ENCODE data around the gene SIMC1. TPM values are rescaled to one million over a fixed set of nuclear protein-coding genes. Genes with fewer than 3 reads are reported as not detected.
"Not testable (repeated sequence)": the region's sequence is repeated elsewhere in the genome, so short reads cannot be mapped to it uniquely, and the experiment has no call there.

SIMC1 gene
- total and polyA plus RNA-seq, 2 donors (not counting 1 experiment from before 2014, with no cell fraction given): 4.6 to 7.9 TPM

DNA sequence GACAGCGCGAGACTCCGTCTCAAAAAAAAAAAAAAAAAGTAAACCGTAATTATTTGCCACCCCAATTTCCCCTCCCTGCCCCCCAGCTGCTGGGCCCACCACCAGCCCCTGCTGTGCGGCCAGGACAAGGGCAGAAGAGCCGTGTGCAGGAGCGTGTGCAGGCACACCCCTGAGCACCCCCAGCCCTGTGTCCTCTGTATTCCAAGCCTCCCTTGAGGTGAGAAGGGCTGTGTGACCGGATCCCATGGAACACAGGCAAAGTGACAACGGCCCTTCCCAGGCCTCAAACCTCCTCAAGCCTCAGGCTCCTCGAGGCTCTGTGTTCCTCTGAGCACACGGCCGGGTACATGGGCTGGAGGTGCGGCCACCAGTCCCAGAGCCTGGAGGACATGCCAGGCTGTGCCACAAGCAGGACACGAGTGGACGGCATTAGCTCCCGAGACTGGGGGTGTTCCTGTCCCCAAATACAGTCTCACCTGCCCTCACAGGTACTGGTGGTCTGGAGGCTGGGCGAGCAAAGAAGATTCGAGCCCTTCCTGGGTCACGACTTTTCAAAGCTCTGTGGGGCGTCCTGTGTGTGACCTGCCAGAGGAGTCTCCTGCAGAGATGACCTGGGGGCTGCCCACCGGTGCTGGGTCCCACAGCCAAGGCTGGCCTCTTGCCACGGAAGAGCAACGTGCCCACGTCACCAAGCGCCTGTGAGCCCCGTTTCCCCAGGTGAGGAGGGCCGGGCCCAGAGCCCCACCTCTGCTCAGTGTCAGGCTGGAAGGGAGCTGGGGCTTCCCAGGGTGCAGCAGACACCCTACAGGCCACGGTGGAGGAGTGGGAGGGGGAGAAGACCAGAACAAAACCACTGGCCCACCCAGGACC lies 47.1 kb upstream of the SIMC1 start:
- Histone ChIP-seq H3K9ac (ENCODE audit: insufficient read depth, low read length) (no peak overlapping the region), H3K9me3 (ENCODE audit: control insufficient read depth, insufficient read depth, low read depth, low read length) (no peaks in the 10 kb centered on the region), H3K79me2 (ENCODE audit: control insufficient read depth, insufficient read depth, low read length) (no peaks in the 10 kb centered on the region), H3K27me3 (ENCODE audit: control insufficient read depth, insufficient read depth, low read length) (no peaks in the 10 kb centered on the region), H3K36me3 (ENCODE audit: control insufficient read depth, insufficient read depth, low read length) (no peaks in the 10 kb centered on the region), H3K4me3 (replicated peaks in 1 of 4; ENCODE audit: control extremely low read depth in 1 of 4, insufficient read depth in 1 of 4, low read depth in 3 of 4, low read length in 4 of 4) (no peak overlapping the region), H3K4me1 (ENCODE audit: control insufficient read depth, extremely low read depth, insufficient read depth, low read length) (no peaks in the 10 kb centered on the region), H4K20me1 (ENCODE audit: control insufficient read depth, extremely low read depth, insufficient read depth, low read length) (no peaks in the 10 kb centered on the region), H3K4me2 (ENCODE audit: extremely low read depth, insufficient read depth, low read length) (no peak overlapping the region), H2AFZ (ENCODE audit: low read length) (no peak overlapping the region), H3K27ac (ENCODE audit: insufficient read depth, low read length) (no peak overlapping the region)
- no peak for DNase-seq (ENCODE audit: low read depth in 2 of 2)
- no peak for TF ChIP-seq EZH2 (IDR thresholded peaks at IDR 0.05; ENCODE audit: low read length, missing control alignments)
- TF ChIP-seq, protein P1, sequence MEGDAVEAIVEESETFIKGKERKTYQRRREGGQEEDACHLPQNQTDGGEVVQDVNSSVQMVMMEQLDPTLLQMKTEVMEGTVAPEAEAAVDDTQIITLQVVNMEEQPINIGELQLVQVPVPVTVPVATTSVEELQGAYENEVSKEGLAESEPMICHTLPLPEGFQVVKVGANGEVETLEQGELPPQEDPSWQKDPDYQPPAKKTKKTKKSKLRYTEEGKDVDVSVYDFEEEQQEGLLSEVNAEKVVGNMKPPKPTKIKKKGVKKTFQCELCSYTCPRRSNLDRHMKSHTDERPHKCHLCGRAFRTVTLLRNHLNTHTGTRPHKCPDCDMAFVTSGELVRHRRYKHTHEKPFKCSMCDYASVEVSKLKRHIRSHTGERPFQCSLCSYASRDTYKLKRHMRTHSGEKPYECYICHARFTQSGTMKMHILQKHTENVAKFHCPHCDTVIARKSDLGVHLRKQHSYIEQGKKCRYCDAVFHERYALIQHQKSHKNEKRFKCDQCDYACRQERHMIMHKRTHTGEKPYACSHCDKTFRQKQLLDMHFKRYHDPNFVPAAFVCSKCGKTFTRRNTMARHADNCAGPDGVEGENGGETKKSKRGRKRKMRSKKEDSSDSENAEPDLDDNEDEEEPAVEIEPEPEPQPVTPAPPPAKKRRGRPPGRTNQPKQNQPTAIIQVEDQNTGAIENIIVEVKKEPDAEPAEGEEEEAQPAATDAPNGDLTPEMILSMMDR (conservative IDR thresholded peaks at IDR 0.05 in 1 of 2, IDR thresholded peaks at IDR 0.05 in 1 of 2; ENCODE audit: low read depth in 1 of 2, low read length in 2 of 2): no peak

DNA sequence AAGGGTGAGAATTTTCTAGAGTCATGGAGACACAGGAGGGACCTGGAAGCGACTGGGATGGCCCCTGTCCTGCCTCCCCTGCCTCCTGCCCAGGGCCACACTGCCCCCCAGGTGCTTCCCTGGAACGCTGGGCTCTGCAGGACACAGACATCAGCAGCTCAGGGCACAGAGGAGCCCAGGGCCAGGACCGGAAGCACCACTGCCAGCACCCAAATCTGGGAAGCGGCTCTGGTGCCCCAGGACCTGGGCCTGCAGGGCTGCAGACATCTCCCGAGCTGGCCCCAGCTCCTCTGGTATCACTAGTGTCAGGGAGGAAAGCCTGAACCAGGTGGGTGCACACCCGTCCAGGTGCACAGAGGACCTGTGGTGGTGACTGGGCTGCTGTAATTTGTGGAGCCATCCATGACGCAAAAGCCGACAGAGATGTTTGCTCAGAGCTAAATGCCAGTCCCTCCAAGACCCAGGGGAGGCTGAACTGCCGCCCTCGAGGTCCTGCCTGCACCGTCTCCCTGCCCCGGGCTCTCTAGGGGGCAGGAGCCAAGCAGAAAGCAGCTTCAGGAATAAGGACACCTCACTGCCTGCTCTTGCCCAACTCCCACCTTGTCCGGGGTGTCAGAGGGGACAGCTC lies 46.0 kb upstream of the SIMC1 start:
- Histone ChIP-seq H3K79me2 (ENCODE audit: control insufficient read depth, insufficient read depth, low read length) (no peaks in the 10 kb centered on the region), H3K4me2 (ENCODE audit: extremely low read depth, insufficient read depth, low read length) (no peak overlapping the region), H3K36me3 (ENCODE audit: control insufficient read depth, insufficient read depth, low read length) (no peaks in the 10 kb centered on the region), H3K27me3 (ENCODE audit: control insufficient read depth, insufficient read depth, low read length) (no peaks in the 10 kb centered on the region), H3K9ac (ENCODE audit: insufficient read depth, low read length) (no peak overlapping the region), H3K9me3 (ENCODE audit: control insufficient read depth, insufficient read depth, low read depth, low read length) (no peaks in the 10 kb centered on the region), H4K20me1 (ENCODE audit: control insufficient read depth, extremely low read depth, insufficient read depth, low read length) (no peaks in the 10 kb centered on the region), H3K4me3 (replicated peaks in 1 of 4; ENCODE audit: control extremely low read depth in 1 of 4, insufficient read depth in 1 of 4, low read depth in 3 of 4, low read length in 4 of 4) (no peak overlapping the region), H3K4me1 (ENCODE audit: control insufficient read depth, extremely low read depth, insufficient read depth, low read length) (no peaks in the 10 kb centered on the region), H3K27ac (ENCODE audit: insufficient read depth, low read length) (no peak overlapping the region), H2AFZ (ENCODE audit: low read length) (no peak overlapping the region)
- no peak for DNase-seq (ENCODE audit: low read depth in 2 of 2)
- TF ChIP-seq, protein P1 (conservative IDR thresholded peaks at IDR 0.05 in 1 of 2, IDR thresholded peaks at IDR 0.05 in 1 of 2; ENCODE audit: low read depth in 1 of 2, low read length in 2 of 2): no peak
- TF ChIP-seq EZH2 (IDR thresholded peaks at IDR 0.05; ENCODE audit: low read length, missing control alignments): no peak

DNA sequence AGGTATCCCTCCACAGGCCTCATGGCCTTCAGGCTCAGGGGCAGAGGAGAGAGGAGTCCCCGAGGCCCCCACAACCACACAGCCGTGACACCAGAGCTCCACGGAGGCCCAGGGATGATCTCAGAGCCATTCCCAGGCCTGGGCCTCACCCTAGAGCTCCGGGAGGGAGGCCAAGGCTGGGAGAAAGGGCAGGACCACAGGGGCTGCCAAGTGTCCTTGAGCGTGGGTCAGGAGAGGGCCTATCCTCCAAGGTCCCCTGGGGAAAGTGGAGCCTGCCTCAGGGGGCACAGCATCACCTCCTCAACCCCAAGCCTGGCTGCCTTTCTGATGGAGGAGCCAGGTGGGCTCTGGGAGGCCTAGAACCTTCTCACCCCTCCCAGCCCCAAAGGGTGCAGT lies 45.5 kb upstream of the SIMC1 start:
- H3K4me3 ChIP-seq (replicated peaks in 1 of 4; ENCODE audit: control extremely low read depth in 1 of 4, insufficient read depth in 1 of 4, low read depth in 3 of 4, low read length in 4 of 4); H3K36me3 ChIP-seq (ENCODE audit: control insufficient read depth, insufficient read depth, low read length); H3K79me2 ChIP-seq (ENCODE audit: control insufficient read depth, insufficient read depth, low read length); H2AFZ ChIP-seq (ENCODE audit: low read length); DNase-seq (ENCODE audit: low read depth in 2 of 2); H3K9ac ChIP-seq (ENCODE audit: insufficient read depth, low read length); H3K9me3 ChIP-seq (ENCODE audit: control insufficient read depth, insufficient read depth, low read depth, low read length); H4K20me1 ChIP-seq (ENCODE audit: control insufficient read depth, extremely low read depth, insufficient read depth, low read length); H3K27me3 ChIP-seq (ENCODE audit: control insufficient read depth, insufficient read depth, low read length); H3K4me1 ChIP-seq (ENCODE audit: control insufficient read depth, extremely low read depth, insufficient read depth, low read length); H3K27ac ChIP-seq (ENCODE audit: insufficient read depth, low read length); H3K4me2 ChIP-seq (ENCODE audit: extremely low read depth, insufficient read depth, low read length): not testable (repeated sequence)

DNA sequence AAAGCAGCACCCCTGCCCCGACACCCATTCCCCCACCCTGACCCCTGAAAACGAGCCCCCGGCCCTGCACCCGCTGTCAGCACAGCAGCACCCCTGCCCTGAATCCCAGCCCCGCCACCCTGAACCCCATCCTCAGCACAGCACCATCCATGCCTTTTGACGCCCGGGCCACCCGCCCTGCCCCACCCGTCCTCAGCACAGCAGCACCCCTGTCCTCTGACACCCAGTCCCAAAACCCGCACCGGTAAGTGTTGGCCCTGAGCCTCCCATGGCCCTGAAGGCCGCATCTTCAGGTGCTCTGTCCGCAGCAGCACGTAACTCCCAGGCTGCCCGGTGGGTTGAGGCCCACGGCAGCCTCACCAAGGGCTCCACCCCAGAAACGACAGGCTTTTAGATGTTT lies 44.6 kb upstream of the SIMC1 start:
- not testable (repeated sequence) for H3K27ac ChIP-seq (ENCODE audit: insufficient read depth, low read length); H4K20me1 ChIP-seq (ENCODE audit: control insufficient read depth, extremely low read depth, insufficient read depth, low read length); H3K9me3 ChIP-seq (ENCODE audit: control insufficient read depth, insufficient read depth, low read depth, low read length); H3K4me2 ChIP-seq (ENCODE audit: extremely low read depth, insufficient read depth, low read length); H3K36me3 ChIP-seq (ENCODE audit: control insufficient read depth, insufficient read depth, low read length); H3K4me1 ChIP-seq (ENCODE audit: control insufficient read depth, extremely low read depth, insufficient read depth, low read length); DNase-seq (ENCODE audit: low read depth in 2 of 2); H3K9ac ChIP-seq (ENCODE audit: insufficient read depth, low read length); H3K4me3 ChIP-seq (replicated peaks in 1 of 4; ENCODE audit: control extremely low read depth in 1 of 4, insufficient read depth in 1 of 4, low read depth in 3 of 4, low read length in 4 of 4); H3K79me2 ChIP-seq (ENCODE audit: control insufficient read depth, insufficient read depth, low read length); H2AFZ ChIP-seq (ENCODE audit: low read length); H3K27me3 ChIP-seq (ENCODE audit: control insufficient read depth, insufficient read depth, low read length)

DNA sequence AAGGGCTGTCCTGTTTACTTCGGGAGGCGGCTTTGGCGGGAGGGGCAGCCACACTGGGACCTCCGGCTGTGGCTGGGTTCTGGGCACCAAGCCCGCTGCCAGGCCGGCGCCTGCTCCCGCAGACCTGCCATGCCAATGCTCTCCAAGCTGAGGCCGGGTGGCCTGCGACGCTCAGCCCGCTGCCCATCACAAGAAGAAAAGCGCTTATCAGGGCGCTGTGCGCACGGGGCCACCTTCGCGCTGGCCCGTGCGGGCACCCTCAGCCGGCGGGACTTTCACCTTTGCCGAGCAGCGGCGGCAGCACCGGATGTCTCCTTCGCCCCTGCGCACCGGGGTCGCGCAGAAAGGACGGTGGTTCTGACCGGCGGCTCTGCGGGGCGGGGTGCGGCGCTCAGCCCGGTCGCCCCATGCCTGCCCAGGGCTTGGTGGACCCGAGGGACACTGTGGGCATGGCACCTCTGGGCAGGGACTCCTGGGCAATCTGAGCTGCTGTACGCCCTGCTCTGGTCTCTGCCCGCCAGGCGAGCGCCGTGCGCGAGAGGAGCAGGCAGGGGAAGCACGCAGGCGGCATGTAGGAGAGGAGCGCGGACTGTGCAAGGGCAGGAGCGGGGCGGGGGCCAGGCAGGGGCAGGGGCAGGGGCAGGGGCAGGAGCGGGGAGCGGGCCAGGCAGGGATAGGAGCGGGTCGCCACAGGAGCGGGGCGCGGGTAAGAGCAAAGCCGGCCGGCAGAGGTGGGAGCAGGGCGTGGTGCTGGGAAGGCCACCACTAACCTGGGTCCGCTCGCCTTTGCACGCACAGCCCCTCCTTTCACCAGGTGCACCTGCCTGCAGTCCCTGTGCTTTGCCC lies 43.8 kb upstream of the SIMC1 start:
- H3K27me3 ChIP-seq (ENCODE audit: control insufficient read depth, insufficient read depth, low read length); H3K79me2 ChIP-seq (ENCODE audit: control insufficient read depth, insufficient read depth, low read length); H3K9ac ChIP-seq (ENCODE audit: insufficient read depth, low read length); H4K20me1 ChIP-seq (ENCODE audit: control insufficient read depth, extremely low read depth, insufficient read depth, low read length); H3K9me3 ChIP-seq (ENCODE audit: control insufficient read depth, insufficient read depth, low read depth, low read length); H3K27ac ChIP-seq (ENCODE audit: insufficient read depth, low read length); H3K4me1 ChIP-seq (ENCODE audit: control insufficient read depth, extremely low read depth, insufficient read depth, low read length); H3K36me3 ChIP-seq (ENCODE audit: control insufficient read depth, insufficient read depth, low read length); H3K4me2 ChIP-seq (ENCODE audit: extremely low read depth, insufficient read depth, low read length); H2AFZ ChIP-seq (ENCODE audit: low read length): not testable (repeated sequence)
- DNase-seq (ENCODE audit: low read depth in 2 of 2): peak in 1 of 2 donors; percentile 8
- peak overlapping the region in 1 of 4 experiments; percentile 41 for H3K4me3 ChIP-seq (replicated peaks in 1 of 4; ENCODE audit: control extremely low read depth in 1 of 4, insufficient read depth in 1 of 4, low read depth in 3 of 4, low read length in 4 of 4)

Data from fibroblast of lung (primary cell).